Measurements from ENCODE around the gene DHX16. TPM values are rescaled to one million over a fixed set of nuclear protein-coding genes. Genes with fewer than 3 reads are reported as not detected.
A peak's percentile ranks its signal among the peaks of the same experiment; 100 is the strongest.

Gene DHX16
- total and polyA plus RNA-seq, 9 of the 15 experiments (the other 6 are each of a cell fraction or from before 2014, with no cell fraction given) = 14.6 to 66.1 (median 47.5) TPM

GRCh38 chr6:30672445-30673253 is at the start of gene DHX16 (continued):
- TF ChIP-seq ZBTB11 (CRISPR knock-in tag; IDR thresholded peaks at IDR 0.05) = peak; percentile 24 to 85 (median 45); a peak in 4 of 6 replicates
- TF ChIP-seq CHAMP1 (IDR thresholded peaks at IDR 0.05) = no peak
- TF ChIP-seq ILF3 (IDR thresholded peaks at IDR 0.05; ENCODE audit: borderline replicate concordance) = no peak
- TF ChIP-seq NEUROD1 (IDR thresholded peaks at IDR 0.05; ENCODE audit: borderline replicate concordance, low read depth, low read length, partially characterized antibody) = peak; percentile 77
- TF ChIP-seq ZEB2 (IDR thresholded peaks at IDR 0.05) = peak; percentile 41; the same call in 1 of the 2 replicates
- no peak for TF ChIP-seq ZHX1 (conservative IDR thresholded peaks at IDR 0.05; ENCODE audit: low read length)
- TF ChIP-seq POLR2B (IDR thresholded peaks at IDR 0.05; ENCODE audit: low read depth, partially characterized antibody) = peak; percentile 73
- no peak for TF ChIP-seq ZNF197 (CRISPR knock-in tag; IDR thresholded peaks at IDR 0.05; ENCODE audit: low read depth)
- TF ChIP-seq SREBF1 (IDR thresholded peaks at IDR 0.05; ENCODE audit: borderline replicate concordance, low read depth, low read length) = no peak
- no peak for TF ChIP-seq RNF219 (CRISPR knock-in tag; IDR thresholded peaks at IDR 0.05)
- TF ChIP-seq OTX1 (CRISPR knock-in tag; IDR thresholded peaks at IDR 0.05) = no peak
- TF ChIP-seq ZNF717 (CRISPR knock-in tag; IDR thresholded peaks at IDR 0.05) = no peak
- TF ChIP-seq GATAD2A (IDR thresholded peaks at IDR 0.05) = no peak
- TF ChIP-seq RBBP5 (IDR thresholded peaks at IDR 0.05; ENCODE audit: borderline replicate concordance, insufficient read depth, low read length, poor library complexity, severe bottlenecking) = peak; percentile 100

All from K562 (cell line).